NCI-H1092 (cell line): ENCODE results near the gene GPR161.

Source experiments
- DNase-seq: peaks from one replicate; lab custom pipeline; 2025; lab: John Stamatoyannopoulos, UW

The GPR161 gene

GRCh38 chr1:168106274-168106673 lies 30.5 kb downstream of the GPR161 start:
- DNase-seq = no peak

GRCh38 chr1:168105846-168106245 lies 30.9 kb downstream of the GPR161 start:
- DNase-seq = no peak

GRCh38 chr1:168104535-168104934 lies 32.2 kb downstream of the GPR161 start:
- DNase-seq = no peak

- DNase-seq = no peak
Observed at GRCh38 chr1:168102487-168102886, 34.2 kb downstream of the GPR161 start.

GRCh38 chr1:168101336-168101735 lies 35.4 kb downstream of the GPR161 start:
- no peak for DNase-seq

GRCh38 chr1:168100315-168101002 lies 36.3 kb downstream of the GPR161 start:
- no peak for DNase-seq

- no peak for DNase-seq
Observed at GRCh38 chr1:168099337-168099801, 37.4 kb downstream of the GPR161 start.

GRCh38 chr1:168098534-168099320 lies 38.0 kb downstream of the GPR161 start:
- DNase-seq = no peak

- no peak for DNase-seq
Observed at GRCh38 chr1:168097921-168098528, 38.7 kb downstream of the GPR161 start.

GRCh38 chr1:168096296-168097165 lies 40.2 kb downstream of the GPR161 start:
- no peak for DNase-seq

- DNase-seq = no peak
Observed at GRCh38 chr1:168095476-168095875, 41.3 kb downstream of the GPR161 start.

GRCh38 chr1:168093616-168094015 lies 43.1 kb downstream of the GPR161 start:
- no peak for DNase-seq

GRCh38 chr1:168092566-168093355 lies 44.0 kb downstream of the GPR161 start:
- no peak for DNase-seq

GRCh38 chr1:168091720-168092550 lies 44.8 kb downstream of the GPR161 start:
- DNase-seq = no peak

GRCh38 chr1:168091063-168091462 lies 45.7 kb downstream of the GPR161 start:
- DNase-seq = no peak

- DNase-seq = no peak
Observed at GRCh38 chr1:168090395-168090794, 46.3 kb downstream of the GPR161 start.

- no peak for DNase-seq
Observed at GRCh38 chr1:168089979-168090337, 46.8 kb downstream of the GPR161 start.

- DNase-seq = no peak
Observed at GRCh38 chr1:168089326-168089978, 47.3 kb downstream of the GPR161 start.

GRCh38 chr1:168088511-168089325 lies 48.0 kb downstream of the GPR161 start:
- no peak for DNase-seq
